OCI-LY7 (cell line): ENCODE measurements around the gene RAB30.

Experiments used
- EZH2phosphoT487 ChIP-seq: fragments of 200-600 bp; sonication (generic); IDR thresholded peaks from 2 replicates; pipeline ENCODE4 v1.6.1; 2018; ENCODE audit warnings: low read depth, borderline replicate concordance, mild to moderate bottlenecking, mixed run types, antibody characterized with exemption, low read length, moderate library complexity, mixed read lengths
- TF ChIP-seq, protein P1 (sequence below): fragments of 200-600 bp; sonication (generic); conservative IDR thresholded peaks from 2 replicates; pipeline ENCODE4 v1.5.1; 2014; ENCODE audit warnings: mild to moderate bottlenecking, antibody characterized with exemption, low read length, moderate library complexity, mixed read lengths

DNA sequence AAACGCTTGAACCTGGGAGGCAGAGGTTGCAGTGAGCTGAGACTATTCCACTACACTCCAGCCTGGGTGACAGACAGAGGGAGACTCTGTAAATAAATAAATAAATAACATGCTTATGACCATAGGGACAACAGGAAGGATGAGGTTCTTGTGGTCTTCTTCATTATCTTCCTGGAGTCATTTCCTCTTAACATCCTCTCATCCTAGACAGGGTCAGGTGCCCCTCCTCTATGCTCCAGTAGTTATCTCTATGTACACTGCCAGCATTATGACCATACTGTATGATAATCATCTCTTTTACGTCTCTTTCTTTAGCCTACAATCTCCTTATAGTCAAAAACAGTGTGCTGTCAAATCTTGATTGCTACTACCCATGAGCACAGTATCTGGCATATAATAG lies 17.7 kb downstream of the RAB30 start:
- TF ChIP-seq, protein P1, sequence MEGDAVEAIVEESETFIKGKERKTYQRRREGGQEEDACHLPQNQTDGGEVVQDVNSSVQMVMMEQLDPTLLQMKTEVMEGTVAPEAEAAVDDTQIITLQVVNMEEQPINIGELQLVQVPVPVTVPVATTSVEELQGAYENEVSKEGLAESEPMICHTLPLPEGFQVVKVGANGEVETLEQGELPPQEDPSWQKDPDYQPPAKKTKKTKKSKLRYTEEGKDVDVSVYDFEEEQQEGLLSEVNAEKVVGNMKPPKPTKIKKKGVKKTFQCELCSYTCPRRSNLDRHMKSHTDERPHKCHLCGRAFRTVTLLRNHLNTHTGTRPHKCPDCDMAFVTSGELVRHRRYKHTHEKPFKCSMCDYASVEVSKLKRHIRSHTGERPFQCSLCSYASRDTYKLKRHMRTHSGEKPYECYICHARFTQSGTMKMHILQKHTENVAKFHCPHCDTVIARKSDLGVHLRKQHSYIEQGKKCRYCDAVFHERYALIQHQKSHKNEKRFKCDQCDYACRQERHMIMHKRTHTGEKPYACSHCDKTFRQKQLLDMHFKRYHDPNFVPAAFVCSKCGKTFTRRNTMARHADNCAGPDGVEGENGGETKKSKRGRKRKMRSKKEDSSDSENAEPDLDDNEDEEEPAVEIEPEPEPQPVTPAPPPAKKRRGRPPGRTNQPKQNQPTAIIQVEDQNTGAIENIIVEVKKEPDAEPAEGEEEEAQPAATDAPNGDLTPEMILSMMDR: no peak
- TF ChIP-seq EZH2phosphoT487: no peak
